IPS-20b (cell line): ENCODE data around the gene TMEM97.

ENCODE experiments used
- H3K27ac ChIP-seq: one replicate; pipeline ENCODE4 v1.5.1; 2013; ENCODE audit warnings: low read length
- H3K27me3 ChIP-seq: 2 replicates; pipeline ENCODE4 v1.6.1; 2013; ENCODE audit warnings: mild to moderate bottlenecking, low read length, inconsistent platforms; ENCODE audit not compliant: insufficient read depth
- H3K36me3 ChIP-seq: 2 replicates; pipeline ENCODE4 v1.6.1; 2013; ENCODE audit warnings: low read depth, mild to moderate bottlenecking, inconsistent platforms, low read length, moderate library complexity; ENCODE audit not compliant: insufficient read depth
- H3K4me1 ChIP-seq: 2 replicates; pipeline ENCODE4 v1.6.1; 2013; ENCODE audit warnings: mild to moderate bottlenecking, control low read depth, inconsistent platforms, low read length, moderate library complexity; ENCODE audit not compliant: insufficient read depth
- H3K4me3 ChIP-seq: 2 replicates; pipeline ENCODE4 v1.5.1; 2013; ENCODE audit warnings: mild to moderate bottlenecking, low read length, inconsistent platforms
- H3K9ac ChIP-seq: 2 replicates; pipeline ENCODE4 v1.6.1; 2013; ENCODE audit warnings: low read depth, mild to moderate bottlenecking, inconsistent platforms, low read length, moderate library complexity
- H3K9me3 ChIP-seq: 2 replicates; pipeline ENCODE4 v1.6.1; 2013; ENCODE audit warnings: mild to moderate bottlenecking, low read depth, low read length, inconsistent platforms; ENCODE audit not compliant: insufficient read depth

Gene TMEM97

DNA sequence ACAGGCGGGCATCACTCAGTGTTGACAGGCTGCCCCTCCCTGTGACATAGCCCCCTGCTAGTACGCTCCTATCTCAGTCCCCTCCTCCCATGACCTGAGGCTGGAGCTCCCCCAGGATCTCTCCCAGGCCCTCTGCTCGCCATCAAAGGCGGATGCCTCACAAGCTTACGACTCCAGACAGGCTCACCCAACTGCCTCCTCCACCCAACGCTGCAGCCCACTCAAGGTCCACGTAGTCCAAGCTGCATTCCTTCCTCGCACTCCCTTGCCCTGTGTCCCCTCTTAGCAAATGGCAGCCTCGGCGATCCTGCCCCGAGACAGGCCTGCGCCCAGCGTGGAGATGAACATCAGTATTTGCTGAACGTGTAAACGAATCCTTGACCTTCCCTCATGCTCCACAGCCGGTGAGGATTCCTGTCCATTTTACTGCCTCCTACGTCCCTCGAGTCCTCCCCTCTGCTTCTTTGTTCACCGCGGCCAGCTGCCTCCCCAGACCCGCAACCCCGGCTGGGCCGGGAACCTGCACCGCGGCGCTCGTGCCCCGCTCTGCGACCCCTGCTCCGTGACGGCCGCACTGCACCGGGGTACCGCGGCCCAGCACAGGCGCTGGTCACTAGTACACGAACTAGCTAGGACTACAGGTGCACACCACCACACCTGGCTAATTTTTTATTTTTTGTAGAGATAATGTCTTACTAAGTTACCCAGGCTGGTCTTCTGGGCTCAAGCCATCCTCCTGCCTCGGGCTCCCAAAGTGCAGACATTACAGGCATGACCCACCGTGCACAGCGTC lies 838 bp upstream of the TMEM97 start:
- peaks cover 19% of the 10 kb centered on the region for H3K4me1 ChIP-seq

DNA sequence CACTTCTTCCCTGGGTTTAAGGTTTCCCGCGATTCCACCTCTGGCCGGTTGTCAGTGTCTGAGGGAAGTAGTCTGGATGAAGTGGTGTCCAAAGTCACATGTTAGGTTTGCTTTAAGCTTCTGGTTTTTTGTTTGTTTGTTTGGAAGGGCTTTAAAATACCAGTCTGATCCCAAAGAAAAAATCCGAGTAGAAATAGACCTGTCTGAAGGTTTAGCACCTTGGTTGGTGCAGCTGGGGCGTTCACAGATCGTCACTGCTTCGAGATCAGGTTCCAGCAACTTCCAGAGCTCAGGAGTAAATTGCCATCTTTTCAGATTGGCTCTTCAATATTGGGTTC lies 567 bp downstream of the TMEM97 start:
- H3K9me3 ChIP-seq, result no peaks in the 10 kb centered on the region
- H3K4me3 ChIP-seq, result peak overlapping the region; percentile 95
- H3K9ac ChIP-seq, result peak overlapping the region; percentile 92
- H3K27ac ChIP-seq, result peak overlapping the region; percentile 62
- H3K27me3 ChIP-seq, result no peaks in the 10 kb centered on the region; the same call in 1 of the 2 replicates
- H3K4me1 ChIP-seq, result peaks cover 21% of the 10 kb centered on the region
- peaks cover 18% of the 10 kb centered on the region; the same call in 1 of the 2 replicates for H3K36me3 ChIP-seq

More for the DNA sequence above, 838 bp upstream of the TMEM97 start:
- H3K27me3 ChIP-seq, result no peaks in the 10 kb centered on the region; the same call in 1 of the 2 replicates
- peak overlapping the region; percentile 90 for H3K9ac ChIP-seq
- H3K9me3 ChIP-seq, result no peaks in the 10 kb centered on the region
- H3K36me3 ChIP-seq, result peaks cover 14% of the 10 kb centered on the region; the same call in 1 of the 2 replicates
- H3K27ac ChIP-seq, result no peak overlapping the region
- H3K4me3 ChIP-seq, result peak overlapping the region; percentile 95

DNA sequence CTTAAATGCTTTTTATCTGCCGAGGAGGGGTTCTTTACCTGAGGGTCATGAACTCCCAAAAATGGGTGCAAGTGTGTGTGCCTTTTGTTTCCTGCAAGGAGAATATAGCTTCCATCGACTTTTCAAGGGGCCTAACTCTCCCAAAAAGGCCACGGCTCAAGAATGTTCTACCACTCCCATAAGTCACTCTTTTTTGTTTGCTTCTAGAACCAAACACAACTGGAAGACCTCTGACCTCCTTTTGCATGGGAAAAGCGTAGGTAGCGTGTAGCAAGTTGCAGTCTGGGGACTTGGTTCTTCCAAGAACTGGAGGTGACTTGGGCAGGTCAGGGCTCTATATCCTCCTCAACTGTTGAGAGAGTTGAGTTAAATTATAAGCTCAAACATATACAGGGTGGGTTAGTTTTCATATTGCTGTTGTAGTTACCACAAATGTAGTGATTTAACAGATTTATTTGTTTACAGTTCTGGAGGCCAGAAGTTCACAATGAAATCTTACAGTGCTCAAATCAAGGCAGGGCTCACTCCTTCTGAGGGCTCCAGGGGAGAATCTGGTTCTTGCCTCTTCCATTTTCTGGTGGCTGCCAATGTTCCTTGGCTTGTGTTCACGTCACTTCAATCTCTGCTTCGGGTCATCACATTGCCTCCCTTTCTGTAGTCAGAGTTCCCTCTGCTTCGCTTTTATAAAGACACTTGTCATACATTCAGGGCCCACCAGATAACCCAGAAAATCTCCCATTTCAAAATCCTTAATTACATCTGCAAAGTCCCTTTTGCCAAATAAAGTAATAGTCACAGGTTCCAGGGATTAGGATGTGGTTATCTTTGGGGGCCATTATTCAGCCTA lies 1.4 kb downstream of the TMEM97 start:
- H3K4me3 ChIP-seq, result peak overlapping the region; percentile 95
- H3K4me1 ChIP-seq, result peaks cover 21% of the 10 kb centered on the region
- no peak overlapping the region for H3K27ac ChIP-seq

DNA sequence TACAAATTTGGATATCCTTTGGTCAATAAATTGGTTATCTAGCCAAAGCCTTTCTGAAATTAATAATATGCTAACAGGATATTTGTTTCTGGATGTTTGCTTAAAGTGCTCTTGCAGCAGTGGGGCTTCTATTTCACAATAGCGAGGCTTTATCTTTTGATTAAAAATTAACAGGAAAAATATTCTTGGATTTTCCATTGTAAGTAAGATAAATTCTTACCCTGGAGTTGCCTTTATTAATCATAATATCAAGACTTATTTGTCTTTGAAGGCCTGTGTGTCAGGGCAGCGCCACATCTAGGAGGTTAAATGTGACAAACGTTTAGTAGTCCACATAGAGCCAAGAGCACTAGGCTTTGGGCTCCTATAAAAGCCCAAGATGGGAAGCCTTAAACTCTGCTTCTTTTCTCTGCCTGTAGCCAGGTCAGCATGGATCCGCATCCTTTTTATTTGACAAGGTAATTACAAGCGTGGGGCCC lies 5.3 kb downstream of the TMEM97 start:
- Histone ChIP-seq H3K4me1 (peaks cover 14% of the 10 kb centered on the region), H3K27ac (no peak overlapping the region), H3K9me3 (no peaks in the 10 kb centered on the region), H3K9ac (no peak overlapping the region), H3K4me3 (no peak overlapping the region), H3K27me3 (no peaks in the 10 kb centered on the region), H3K36me3 (peaks cover 65% of the 10 kb centered on the region)

More for the DNA sequence above, 1.4 kb downstream of the TMEM97 start:
- no peaks in the 10 kb centered on the region for H3K9me3 ChIP-seq
- peaks cover 26% of the 10 kb centered on the region for H3K36me3 ChIP-seq
- H3K9ac ChIP-seq, result peak overlapping the region; percentile 92
- H3K27me3 ChIP-seq, result no peaks in the 10 kb centered on the region; the same call in 1 of the 2 replicates

DNA sequence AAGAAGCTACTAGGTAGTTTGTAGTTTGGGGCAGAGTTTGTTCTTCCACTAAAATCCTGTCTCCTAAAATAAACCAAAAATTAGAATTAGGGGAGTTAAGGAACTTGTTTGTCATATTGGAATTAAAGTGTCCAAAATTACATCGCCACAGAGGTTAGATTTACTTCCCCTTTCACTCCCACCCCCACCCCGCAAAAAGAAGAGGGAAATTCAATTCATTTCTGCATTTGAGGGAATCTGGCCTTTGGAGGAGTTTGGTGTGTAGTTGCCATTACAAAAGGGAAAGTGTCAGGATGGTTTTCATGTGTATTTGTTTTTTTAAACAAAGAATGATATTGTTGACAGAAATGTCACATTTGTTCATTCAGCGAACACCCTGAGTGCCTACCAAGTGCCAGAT lies 5.8 kb downstream of the TMEM97 start:
- Histone ChIP-seq H3K9me3 (no peaks in the 10 kb centered on the region), H3K4me1 (peaks cover 14% of the 10 kb centered on the region), H3K9ac (no peak overlapping the region), H3K27me3 (no peaks in the 10 kb centered on the region), H3K4me3 (no peak overlapping the region), H3K27ac (no peak overlapping the region), H3K36me3 (peaks cover 67% of the 10 kb centered on the region)

DNA sequence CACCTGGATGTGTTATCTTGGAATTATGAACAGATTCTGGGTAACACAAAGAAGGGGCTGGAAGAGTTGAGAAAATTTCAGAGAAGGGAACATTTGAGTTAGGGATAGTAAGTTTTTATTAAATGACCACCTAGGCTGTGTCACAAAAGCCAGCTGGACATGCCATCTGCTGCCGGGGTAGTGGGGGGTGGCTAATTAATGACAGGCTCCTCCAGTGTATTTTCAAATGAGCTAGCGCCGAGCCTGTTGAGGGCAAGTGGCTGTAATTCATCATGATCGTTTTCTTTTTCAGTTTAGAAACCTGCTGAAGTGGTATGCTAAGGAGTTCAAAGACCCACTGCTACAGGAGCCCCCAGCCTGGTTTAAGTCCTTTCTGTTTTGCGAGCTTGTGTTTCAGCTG lies 6.2 kb downstream of the TMEM97 start:
- H3K9me3 ChIP-seq, result no peaks in the 10 kb centered on the region
- no peak overlapping the region for H3K27ac ChIP-seq
- H3K4me1 ChIP-seq, result peaks cover 12% of the 10 kb centered on the region
- no peak overlapping the region for H3K9ac ChIP-seq
- peaks cover 66% of the 10 kb centered on the region for H3K36me3 ChIP-seq
- no peaks in the 10 kb centered on the region for H3K27me3 ChIP-seq
- no peak overlapping the region for H3K4me3 ChIP-seq

DNA sequence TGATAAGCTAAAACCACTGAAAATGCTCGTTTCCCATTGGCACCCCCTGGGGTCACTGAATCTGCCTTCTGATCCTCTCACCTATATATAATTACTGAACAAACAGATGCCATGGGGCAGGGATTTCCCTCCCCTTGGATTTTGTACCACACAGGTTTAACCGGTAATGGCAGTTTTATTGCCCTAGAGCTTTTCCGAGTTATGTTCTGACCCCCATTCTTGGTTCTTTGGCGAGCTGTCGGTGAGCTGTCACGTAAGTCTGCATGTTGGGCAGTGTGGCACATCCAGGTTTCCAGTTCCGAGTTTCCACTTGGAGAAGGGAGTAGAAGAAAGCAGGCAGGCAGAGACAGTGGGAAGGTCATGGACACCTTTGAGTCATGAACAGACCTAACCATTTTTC lies 7.1 kb downstream of the TMEM97 start:
- Histone ChIP-seq H3K4me1 (peaks cover 3% of the 10 kb centered on the region), H3K27me3 (no peaks in the 10 kb centered on the region), H3K9ac (no peak overlapping the region), H3K4me3 (no peak overlapping the region), H3K27ac (no peak overlapping the region), H3K9me3 (no peaks in the 10 kb centered on the region), H3K36me3 (peaks cover 58% of the 10 kb centered on the region)

DNA sequence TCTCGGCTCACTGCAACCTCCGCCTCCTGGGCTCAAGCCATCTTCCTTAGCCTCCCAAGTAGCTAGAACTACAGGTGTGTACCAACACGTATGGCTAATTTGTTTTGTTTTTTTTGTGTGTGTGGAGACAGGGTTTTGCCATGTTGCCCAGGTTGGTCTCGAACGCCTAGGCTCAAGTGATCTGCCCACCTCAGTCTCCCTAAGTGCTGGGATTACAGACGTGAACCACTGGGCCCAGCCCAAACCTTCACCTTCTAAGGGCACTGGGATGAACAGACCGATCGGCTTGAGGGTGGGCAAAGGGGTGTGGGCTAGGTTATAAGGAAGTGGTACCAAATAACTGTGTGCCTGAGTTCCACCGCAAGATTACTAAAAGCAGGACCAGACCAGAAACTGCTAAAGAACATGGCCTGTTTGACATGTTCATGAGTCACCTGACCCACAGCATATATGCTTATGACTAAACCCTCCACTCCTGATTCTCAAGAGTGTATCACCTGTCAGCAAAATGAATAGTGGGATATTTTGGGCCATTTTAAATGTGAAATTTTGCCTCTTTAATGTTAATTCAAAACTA lies 8.1 kb downstream of the TMEM97 start:
- Histone ChIP-seq H3K9me3 (no peaks in the 10 kb centered on the region), H3K27ac (no peak overlapping the region), H3K9ac (no peak overlapping the region), H3K4me1 (peaks cover 2% of the 10 kb centered on the region; the same call in 1 of the 2 replicates), H3K4me3 (no peak overlapping the region), H3K27me3 (no peaks in the 10 kb centered on the region), H3K36me3 (peaks cover 58% of the 10 kb centered on the region)

DNA sequence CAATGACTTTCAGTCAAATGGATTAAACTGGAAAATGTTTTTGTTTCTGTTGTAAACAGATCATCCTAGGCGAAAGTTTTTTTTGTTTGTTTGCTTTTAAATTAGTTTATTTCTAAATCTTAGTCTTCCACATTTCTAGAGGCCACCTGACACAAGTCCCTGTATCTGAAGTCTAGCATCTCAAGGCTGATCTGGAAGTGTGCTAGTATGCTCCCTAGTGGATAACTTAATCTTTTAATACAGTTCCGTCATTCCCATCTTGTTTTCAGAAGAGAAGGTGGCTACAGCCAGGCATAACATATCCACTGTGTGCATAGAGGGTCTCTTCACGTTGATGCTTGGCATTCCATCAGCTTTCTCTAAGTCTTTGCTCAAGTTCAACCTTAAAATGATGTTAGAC lies 8.7 kb downstream of the TMEM97 start:
- Histone ChIP-seq H3K4me1 (peaks cover 2% of the 10 kb centered on the region; the same call in 1 of the 2 replicates), H3K9me3 (no peaks in the 10 kb centered on the region), H3K36me3 (peaks cover 54% of the 10 kb centered on the region), H3K27ac (no peak overlapping the region), H3K9ac (no peak overlapping the region), H3K4me3 (no peak overlapping the region), H3K27me3 (no peaks in the 10 kb centered on the region)

DNA sequence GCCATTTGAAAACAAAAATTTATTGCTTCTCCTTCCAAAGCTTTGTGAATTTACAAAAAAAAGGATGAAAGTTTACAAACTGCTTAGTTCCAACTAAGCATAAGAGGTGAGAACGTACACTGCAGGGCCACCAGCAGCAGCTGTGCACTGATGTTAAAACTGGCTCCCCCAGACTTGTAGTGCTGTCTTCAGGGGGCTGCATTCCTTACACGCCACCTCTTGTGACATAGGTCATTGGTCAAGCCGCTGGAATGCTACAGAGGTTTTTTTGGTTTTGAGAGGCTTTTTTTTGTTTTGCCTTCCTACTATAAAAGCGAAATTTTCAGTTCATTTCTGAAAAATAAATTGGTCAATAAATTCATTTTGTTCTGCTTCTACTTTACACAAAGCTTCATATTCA lies 9.3 kb downstream of the TMEM97 start:
- Histone ChIP-seq H3K36me3 (peaks cover 52% of the 10 kb centered on the region), H3K4me3 (no peak overlapping the region), H3K27ac (no peak overlapping the region), H3K9me3 (no peaks in the 10 kb centered on the region), H3K9ac (no peak overlapping the region), H3K27me3 (no peaks in the 10 kb centered on the region), H3K4me1 (peaks cover 2% of the 10 kb centered on the region; the same call in 1 of the 2 replicates)

DNA sequence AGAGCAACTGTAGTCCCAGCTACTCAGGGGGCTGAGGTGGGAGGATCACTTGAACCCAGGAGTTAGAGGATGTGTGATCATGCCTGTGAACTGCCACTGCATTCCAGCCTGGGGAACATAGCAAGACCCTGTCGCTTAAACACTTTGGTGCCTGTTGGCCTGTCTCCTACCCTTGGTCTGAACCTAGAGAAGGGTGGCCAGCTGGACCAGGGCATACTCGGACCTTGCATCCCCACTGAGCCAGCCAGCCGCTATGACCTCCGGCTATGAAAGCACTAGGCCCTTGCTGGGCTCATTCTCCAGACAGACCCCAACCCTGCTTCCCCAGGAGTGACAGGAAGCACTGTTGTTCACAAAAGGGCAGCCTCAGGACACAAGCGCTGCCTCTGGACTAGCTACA lies 11.7 kb downstream of the TMEM97 start:
- H3K4me1 ChIP-seq, result no peaks in the 10 kb centered on the region
- no peak overlapping the region for H3K4me3 ChIP-seq
- H3K27ac ChIP-seq, result no peak overlapping the region
- H3K9me3 ChIP-seq, result no peaks in the 10 kb centered on the region
- H3K27me3 ChIP-seq, result no peaks in the 10 kb centered on the region
- no peak overlapping the region for H3K9ac ChIP-seq
- H3K36me3 ChIP-seq, result peaks cover 38% of the 10 kb centered on the region
